ENCODE measurements around the gene MMP28. TPM values are rescaled to one million over a fixed set of nuclear protein-coding genes. Genes with fewer than 3 reads are reported as not detected.

MMP28 gene
- total RNA-seq, 2 donors from 2014 or later = 62.5 to 66.7 TPM

DNA sequence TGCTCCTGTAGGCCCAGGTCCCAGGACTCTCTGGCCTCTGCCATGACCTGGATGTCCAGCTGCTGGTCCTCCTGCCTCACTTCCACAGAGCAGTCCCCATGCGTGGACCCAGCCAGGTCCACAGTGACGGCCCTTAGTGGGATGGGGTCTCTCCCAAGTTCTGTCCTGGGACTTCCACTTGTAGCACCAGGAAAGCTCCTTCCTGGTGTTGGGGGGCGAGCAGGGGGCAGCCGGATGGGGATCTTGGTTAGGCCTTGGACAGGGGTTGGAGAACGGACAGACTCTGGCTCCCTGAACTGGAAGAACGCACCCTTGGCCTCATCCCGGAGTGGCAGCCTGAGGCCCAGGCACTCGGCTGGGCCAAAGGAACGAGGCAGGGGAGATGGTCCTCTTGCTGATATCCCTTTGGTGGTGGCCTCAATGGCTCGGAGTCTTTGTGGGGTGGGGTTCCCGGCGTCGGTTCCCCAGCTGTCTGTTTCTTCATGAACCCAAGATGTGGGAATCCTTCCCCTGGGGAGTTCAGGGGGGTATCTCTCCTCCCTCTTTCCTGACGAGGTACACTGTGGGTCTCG, 49.6 kb downstream of the MMP28 start:
- Histone ChIP-seq H3K4me1 (peaks cover 3% of the 10 kb centered on the region), H3K9ac (ENCODE audit: low read depth in 2 of 2, low read length in 2 of 2) (no peak overlapping the region), H3K27ac (no peak overlapping the region), H3K27me3 (peaks cover 35% of the 10 kb centered on the region), H3K9me3 (no peaks in the 10 kb centered on the region), H3K4me3 (no peak overlapping the region), H3K36me3 (no peaks in the 10 kb centered on the region)
- intact Hi-C loops (cut with DNase I) = loop anchor here (2.0 to 5.0 kb wide), 2 partner anchors 134 to 435 kb away; no protein-coding TSS in a partner anchor
- TF ChIP-seq, protein P1, sequence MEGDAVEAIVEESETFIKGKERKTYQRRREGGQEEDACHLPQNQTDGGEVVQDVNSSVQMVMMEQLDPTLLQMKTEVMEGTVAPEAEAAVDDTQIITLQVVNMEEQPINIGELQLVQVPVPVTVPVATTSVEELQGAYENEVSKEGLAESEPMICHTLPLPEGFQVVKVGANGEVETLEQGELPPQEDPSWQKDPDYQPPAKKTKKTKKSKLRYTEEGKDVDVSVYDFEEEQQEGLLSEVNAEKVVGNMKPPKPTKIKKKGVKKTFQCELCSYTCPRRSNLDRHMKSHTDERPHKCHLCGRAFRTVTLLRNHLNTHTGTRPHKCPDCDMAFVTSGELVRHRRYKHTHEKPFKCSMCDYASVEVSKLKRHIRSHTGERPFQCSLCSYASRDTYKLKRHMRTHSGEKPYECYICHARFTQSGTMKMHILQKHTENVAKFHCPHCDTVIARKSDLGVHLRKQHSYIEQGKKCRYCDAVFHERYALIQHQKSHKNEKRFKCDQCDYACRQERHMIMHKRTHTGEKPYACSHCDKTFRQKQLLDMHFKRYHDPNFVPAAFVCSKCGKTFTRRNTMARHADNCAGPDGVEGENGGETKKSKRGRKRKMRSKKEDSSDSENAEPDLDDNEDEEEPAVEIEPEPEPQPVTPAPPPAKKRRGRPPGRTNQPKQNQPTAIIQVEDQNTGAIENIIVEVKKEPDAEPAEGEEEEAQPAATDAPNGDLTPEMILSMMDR (IDR thresholded peaks at IDR 0.05) = no peak
- no peak for DNase-seq

DNA sequence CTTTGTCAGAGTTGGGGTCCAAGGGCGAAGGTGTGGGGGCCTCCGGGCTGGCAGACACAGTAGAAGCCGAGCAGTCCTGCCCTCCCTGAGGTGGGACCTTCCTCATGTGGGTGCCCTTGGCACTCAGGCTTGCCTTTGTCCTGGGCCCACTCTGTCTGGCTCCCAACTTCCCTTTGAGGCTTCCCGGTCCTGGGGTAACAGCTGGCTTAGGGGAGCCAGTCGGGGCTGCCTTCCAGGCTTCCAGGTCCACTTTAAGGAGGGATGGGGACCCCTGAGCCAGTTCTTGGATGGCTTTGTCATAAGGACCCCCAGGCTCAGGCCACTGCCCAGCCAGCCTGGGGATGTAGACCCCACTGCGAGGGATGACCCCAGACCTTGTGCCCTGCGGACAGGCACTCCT, 50.2 kb downstream of the MMP28 start:
- H3K27me3 ChIP-seq = peaks cover 35% of the 10 kb centered on the region
- H3K27ac ChIP-seq = no peak overlapping the region
- H3K4me1 ChIP-seq = peaks cover 3% of the 10 kb centered on the region
- H3K4me3 ChIP-seq = no peak overlapping the region
- no peaks in the 10 kb centered on the region for H3K9me3 ChIP-seq
- no peak for DNase-seq
- no peaks in the 10 kb centered on the region for H3K36me3 ChIP-seq
- H3K9ac ChIP-seq (ENCODE audit: low read depth in 2 of 2, low read length in 2 of 2) = no peak overlapping the region
- TF ChIP-seq, protein P1 (IDR thresholded peaks at IDR 0.05) = no peak
- intact Hi-C loops (cut with DNase I) = loop anchor here (5.0 kb wide), 1 partner anchor 133 kb away; no protein-coding TSS in a partner anchor

DNA sequence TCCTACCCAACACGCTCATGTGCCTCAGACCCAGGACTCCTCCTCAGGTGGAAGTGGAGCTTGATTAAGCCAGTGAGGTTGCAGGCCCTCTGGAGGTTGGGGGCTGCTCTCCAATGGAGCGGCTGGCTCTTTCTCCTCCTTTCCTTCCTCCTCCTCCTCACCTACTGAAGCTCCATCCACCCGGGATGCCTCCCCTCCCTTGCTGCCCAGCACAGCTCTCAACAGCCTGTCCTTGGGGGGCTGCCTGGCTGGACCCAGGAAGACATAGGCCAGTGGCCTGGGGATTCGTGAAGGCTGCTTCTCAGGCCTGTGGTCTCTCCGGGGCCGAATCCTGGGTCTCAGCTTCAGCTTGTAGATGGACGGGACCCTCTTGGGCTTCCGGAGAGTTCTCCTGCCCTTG, 50.6 kb downstream of the MMP28 start:
- intact Hi-C loops (cut with DNase I) = loop anchor here (5.0 kb wide), 1 partner anchor 133 kb away; no protein-coding TSS in a partner anchor
- H3K36me3 ChIP-seq = no peaks in the 10 kb centered on the region
- no peak for DNase-seq
- H3K4me1 ChIP-seq = peaks cover 3% of the 10 kb centered on the region
- no peak overlapping the region for H3K4me3 ChIP-seq
- H3K27ac ChIP-seq = no peak overlapping the region
- H3K9me3 ChIP-seq = no peaks in the 10 kb centered on the region
- TF ChIP-seq, protein P1 (IDR thresholded peaks at IDR 0.05) = no peak
- H3K27me3 ChIP-seq = peaks cover 33% of the 10 kb centered on the region
- H3K9ac ChIP-seq (ENCODE audit: low read depth in 2 of 2, low read length in 2 of 2) = no peak overlapping the region

DNA sequence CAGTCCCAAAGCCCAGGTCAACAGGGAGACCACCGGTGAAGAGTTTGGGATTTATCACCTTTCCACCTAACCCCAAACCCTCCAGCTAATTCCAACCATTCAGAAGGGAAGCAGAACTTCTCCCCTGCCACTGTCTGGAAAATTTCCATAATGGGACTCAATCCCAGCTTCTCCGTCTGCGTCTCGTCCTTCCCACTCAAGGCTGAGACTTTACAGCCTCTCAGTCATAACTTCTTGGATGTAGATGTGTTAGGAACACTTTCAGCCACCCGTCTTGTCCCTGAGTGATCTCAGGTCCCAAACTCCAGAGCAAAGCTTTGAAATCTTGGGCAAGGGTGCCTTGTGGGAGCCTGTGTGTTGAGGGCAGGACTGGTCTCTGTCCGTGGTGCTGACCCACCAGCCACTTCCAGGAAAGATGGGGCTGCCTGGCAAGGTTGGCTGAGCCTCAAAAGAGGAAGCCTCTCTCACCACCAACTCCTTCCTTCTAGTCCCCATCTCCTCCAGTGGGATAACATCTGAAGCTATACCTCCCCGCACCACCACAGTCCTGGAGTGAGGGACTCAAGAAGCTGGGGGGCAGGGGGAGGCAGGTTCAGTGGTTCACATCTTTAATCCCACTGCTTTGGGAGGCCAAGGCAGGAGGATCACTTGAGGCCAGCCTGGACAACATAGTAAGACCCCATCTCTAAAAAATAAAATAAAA, 51.7 kb downstream of the MMP28 start:
- Histone ChIP-seq H3K27ac (no peak overlapping the region), H3K9me3 (no peaks in the 10 kb centered on the region), H3K4me3 (no peak overlapping the region), H3K27me3 (peaks cover 23% of the 10 kb centered on the region), H3K36me3 (no peaks in the 10 kb centered on the region), H3K4me1 (peaks cover 3% of the 10 kb centered on the region), H3K9ac (ENCODE audit: low read depth in 2 of 2, low read length in 2 of 2) (no peak overlapping the region)
- TF ChIP-seq, protein P1 (IDR thresholded peaks at IDR 0.05) = no peak
- DNase-seq = no peak
- intact Hi-C loops (cut with DNase I) = no loop called here

DNA sequence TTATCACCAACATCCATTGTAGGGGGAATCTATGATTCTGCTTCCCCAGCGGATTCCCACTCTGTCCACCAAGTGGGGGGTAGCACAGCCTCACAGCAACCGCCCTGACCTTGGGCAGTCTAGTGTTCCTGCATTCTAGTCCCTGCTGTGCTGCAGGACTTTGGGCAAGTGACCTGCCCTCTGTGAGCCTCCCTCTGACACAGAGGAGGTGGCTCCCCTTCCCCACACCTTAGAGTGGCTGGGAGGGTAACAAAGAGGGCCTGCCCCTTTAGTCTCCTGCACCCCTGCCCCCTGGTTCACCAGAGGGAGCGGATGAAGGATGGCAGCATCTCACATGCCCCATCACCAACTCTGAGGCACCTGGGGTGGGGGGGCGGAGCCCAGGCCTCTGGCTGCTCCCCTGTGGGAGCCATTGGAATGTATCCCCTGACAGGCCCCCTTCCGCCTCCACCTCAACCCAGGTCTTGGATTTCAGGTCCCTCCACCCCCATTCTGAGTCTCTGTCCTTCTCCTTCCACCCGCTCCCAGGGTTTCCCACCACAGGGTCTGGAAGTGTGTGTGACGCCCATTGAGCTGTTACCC, 52.5 kb downstream of the MMP28 start:
- intact Hi-C loops (cut with DNase I) = no loop called here
- TF ChIP-seq, protein P1 (IDR thresholded peaks at IDR 0.05) = no peak
- H3K27ac ChIP-seq = no peak overlapping the region

More for the DNA sequence above, 52.5 kb downstream of the MMP28 start:
- H3K27me3 ChIP-seq = peaks cover 19% of the 10 kb centered on the region
- H3K4me1 ChIP-seq = peaks cover 3% of the 10 kb centered on the region
- no peak overlapping the region for H3K4me3 ChIP-seq
- no peak for DNase-seq
- H3K36me3 ChIP-seq = no peaks in the 10 kb centered on the region
- H3K9me3 ChIP-seq = no peaks in the 10 kb centered on the region
- no peak overlapping the region for H3K9ac ChIP-seq (ENCODE audit: low read depth in 2 of 2, low read length in 2 of 2)
